Tibial nerve (tissue), 4 donors: ENCODE data around the gene NKRF. TPM values are rescaled to one million over a fixed set of nuclear protein-coding genes. Genes with fewer than 3 reads are reported as not detected.

Source experiments
- DNase-seq, 2 donors: peaks; one replicate each; pipeline ENCODE4 v3.0.0-alpha.2; 2019; ENCODE audit warnings: low spot score in 2 of 2
- H3K27ac ChIP-seq, 4 donors: fragments of 200-600 bp; sonication (generic) in 3 of 4; one replicate each; pipeline ENCODE4 v1.5.1; 2017 to 2019; ENCODE audit warnings: mild to moderate bottlenecking in 1 of 4
- H3K27me3 ChIP-seq, 2 donors: fragments of 200-600 bp; sonication (generic) in 1 of 2; one replicate each; pipeline versions ENCODE4 v1.5.1 to v1.6.0; 2017 to 2019
- H3K36me3 ChIP-seq, 3 donors: fragments of 200-600 bp; sonication (generic); one replicate each; pipeline ENCODE4 v1.5.1; 2018 to 2019
- H3K4me1 ChIP-seq, 4 donors: fragments of 200-600 bp; sonication (generic) in 3 of 4; one replicate each; pipeline ENCODE4 v1.5.1; 2017 to 2019
- H3K4me3 ChIP-seq, 4 donors: fragments of 200-600 bp; sonication (generic) in 3 of 4; one replicate each; pipeline ENCODE4 v1.5.1; 2017 to 2019; ENCODE audit warnings: mild to moderate bottlenecking in 1 of 4, moderate library complexity in 1 of 4
- H3K9me3 ChIP-seq, 4 donors: fragments of 200-600 bp; sonication (generic) in 3 of 4; one replicate each; pipeline ENCODE4 v1.5.1; 2017 to 2019
- EP300 ChIP-seq, 2 donors: sonication (generic); formaldehyde crosslinking; IDR thresholded peaks; one replicate each; pipeline ENCODE4 v1.6.1; 2017; ENCODE audit warnings: antibody characterized with exemption in 2 of 2, mild to moderate bottlenecking in 1 of 2
- POLR2A ChIP-seq, 2 donors: fragments of 450-650 bp; IDR thresholded peaks; one replicate each; pipeline ENCODE4 v1.6.1; 2017; ENCODE audit warnings: antibody characterized with exemption in 2 of 2, mild to moderate bottlenecking in 2 of 2, moderate library complexity in 2 of 2
- WGBS, 2 donors: methylation state at CpG; one replicate each; pipeline ENCODE4 v1.1.5; 2018; 5-methylcytosine and 5-hydroxymethylcytosine counted together
- total RNA-seq, 4 donors: library from RNA; depleted of rRNA; stranded (reverse); fragments of >200 nt; gene quantifications; one replicate each; pipeline ENCODE4 v1.1.0, GENCODE V29; 2016
- TF ChIP-seq, protein P1 (sequence below), 5 experiments: fragments of 200-600 bp in 3 of 5; fragments of 450-650 bp in 2 of 5; sonication (generic) in 3 of 5; IDR thresholded peaks; one replicate each; pipeline ENCODE4 v1.5.1; 2016 to 2019; ENCODE audit warnings: antibody characterized with exemption in 5 of 5, mild to moderate bottlenecking in 3 of 5, moderate library complexity in 2 of 5

Gene NKRF
- total RNA-seq, result 1 to 10 TPM; 4.4 to 9.0 (median 6.4) TPM

- H3K36me3 ChIP-seq, result peaks cover 0 to 3% (median 0%) of the 10 kb centered on the region in 3 donors
- H3K4me1 ChIP-seq, result no peaks in the 10 kb centered on the region
- H3K27ac ChIP-seq, result peak within 1 kb of the TSS; percentile 86 to 95 (median 90)
- WGBS, 2 donors, result 1 to 56% methylated on average over 14 to 46 of the region's 46 CpGs
- no peaks in the 10 kb centered on the region for H3K9me3 ChIP-seq
- DNase-seq, result peak; percentile 86 to 89
- TF ChIP-seq EP300 (IDR thresholded peaks at IDR 0.05) (peak; percentile 86 to 95), POLR2A (IDR thresholded peaks at IDR 0.05) (peak; percentile 77 to 89)
- TF ChIP-seq, protein P1, sequence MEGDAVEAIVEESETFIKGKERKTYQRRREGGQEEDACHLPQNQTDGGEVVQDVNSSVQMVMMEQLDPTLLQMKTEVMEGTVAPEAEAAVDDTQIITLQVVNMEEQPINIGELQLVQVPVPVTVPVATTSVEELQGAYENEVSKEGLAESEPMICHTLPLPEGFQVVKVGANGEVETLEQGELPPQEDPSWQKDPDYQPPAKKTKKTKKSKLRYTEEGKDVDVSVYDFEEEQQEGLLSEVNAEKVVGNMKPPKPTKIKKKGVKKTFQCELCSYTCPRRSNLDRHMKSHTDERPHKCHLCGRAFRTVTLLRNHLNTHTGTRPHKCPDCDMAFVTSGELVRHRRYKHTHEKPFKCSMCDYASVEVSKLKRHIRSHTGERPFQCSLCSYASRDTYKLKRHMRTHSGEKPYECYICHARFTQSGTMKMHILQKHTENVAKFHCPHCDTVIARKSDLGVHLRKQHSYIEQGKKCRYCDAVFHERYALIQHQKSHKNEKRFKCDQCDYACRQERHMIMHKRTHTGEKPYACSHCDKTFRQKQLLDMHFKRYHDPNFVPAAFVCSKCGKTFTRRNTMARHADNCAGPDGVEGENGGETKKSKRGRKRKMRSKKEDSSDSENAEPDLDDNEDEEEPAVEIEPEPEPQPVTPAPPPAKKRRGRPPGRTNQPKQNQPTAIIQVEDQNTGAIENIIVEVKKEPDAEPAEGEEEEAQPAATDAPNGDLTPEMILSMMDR (IDR thresholded peaks at IDR 0.05), result peak in 1 of 5 experiments; percentile 11
- peak within 1 kb of the TSS; percentile 46 to 79 (median 68) for H3K4me3 ChIP-seq
- no peaks in the 10 kb centered on the region for H3K27me3 ChIP-seq
These were observed at the start of gene NKRF for GRCh38 chrX:119606280-119607017. Gene NKRF (minus strand): TSS chrX:119606424.

DNA sequence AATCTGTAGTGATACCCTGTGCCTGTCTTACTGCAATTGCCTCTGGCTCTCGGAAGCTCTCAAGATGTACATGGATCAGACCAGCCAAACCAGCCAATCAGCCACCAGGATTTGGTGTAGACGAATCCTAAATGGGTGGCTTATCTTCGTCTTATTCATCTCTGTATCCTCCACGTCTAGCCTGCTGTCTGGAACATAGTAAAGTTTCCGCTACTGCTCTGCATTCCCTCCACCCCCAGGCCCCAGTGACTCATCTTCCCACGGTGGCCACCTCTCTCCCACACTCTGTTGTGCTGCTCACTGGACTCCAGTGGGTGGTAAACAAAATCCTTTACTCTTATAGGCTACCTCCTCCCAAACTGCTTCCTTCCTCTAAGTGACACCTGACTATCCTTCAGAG, 48.9 kb upstream of the NKRF start:
- 53 to 54% methylated on average over 6 of the region's 6 CpGs for WGBS, 2 donors
- H3K27ac ChIP-seq, result no peak overlapping the region
- no peaks in the 10 kb centered on the region for H3K27me3 ChIP-seq
- TF ChIP-seq, protein P1 (IDR thresholded peaks at IDR 0.05), result no peak
- TF ChIP-seq POLR2A (IDR thresholded peaks at IDR 0.05), result no peak
- no peak for TF ChIP-seq EP300 (IDR thresholded peaks at IDR 0.05)
- no peak overlapping the region for H3K4me3 ChIP-seq
- no peaks in the 10 kb centered on the region for H3K9me3 ChIP-seq
- peaks cover 0 to 6% (median 0%) of the 10 kb centered on the region in 4 donors for H3K4me1 ChIP-seq
- no peaks in the 10 kb centered on the region for H3K36me3 ChIP-seq
- no peak for DNase-seq

DNA sequence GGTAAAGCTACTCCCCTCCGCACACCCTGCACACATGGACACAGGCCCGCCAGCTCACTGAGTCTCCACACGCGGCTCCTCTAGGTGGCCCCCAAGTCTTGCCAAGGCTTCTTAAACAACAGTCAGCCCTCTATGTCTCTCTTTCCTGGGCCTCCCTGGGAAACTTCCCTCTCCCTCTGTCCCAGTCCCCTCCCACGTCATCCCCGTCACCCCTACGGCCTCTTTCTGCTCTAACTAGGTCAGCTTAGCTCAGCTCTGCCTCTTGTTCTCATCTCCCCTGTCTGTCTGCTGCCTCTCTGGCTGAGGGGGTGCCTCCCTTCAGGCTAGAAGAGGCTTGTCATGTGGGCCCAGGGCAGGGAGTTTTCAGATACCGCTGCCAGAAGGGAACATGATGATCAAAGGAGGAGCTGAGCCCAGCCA, 47.9 kb upstream of the NKRF start:
- H3K27me3 ChIP-seq, result no peaks in the 10 kb centered on the region
- 34 to 48% methylated on average over 5 to 8 of the region's 8 CpGs for WGBS, 2 donors
- H3K36me3 ChIP-seq, result no peaks in the 10 kb centered on the region
- TF ChIP-seq POLR2A (IDR thresholded peaks at IDR 0.05), result no peak
- TF ChIP-seq, protein P1 (IDR thresholded peaks at IDR 0.05), result peak in 1 of 5 experiments; percentile 31
- TF ChIP-seq EP300 (IDR thresholded peaks at IDR 0.05), result peak in 1 of 2 donors; percentile 10
- H3K4me3 ChIP-seq, result no peak overlapping the region
- H3K27ac ChIP-seq, result no peak overlapping the region
- DNase-seq, result peak; percentile 18 to 53
- peaks cover 0 to 6% (median 0%) of the 10 kb centered on the region in 4 donors for H3K4me1 ChIP-seq
- H3K9me3 ChIP-seq, result no peaks in the 10 kb centered on the region

DNA sequence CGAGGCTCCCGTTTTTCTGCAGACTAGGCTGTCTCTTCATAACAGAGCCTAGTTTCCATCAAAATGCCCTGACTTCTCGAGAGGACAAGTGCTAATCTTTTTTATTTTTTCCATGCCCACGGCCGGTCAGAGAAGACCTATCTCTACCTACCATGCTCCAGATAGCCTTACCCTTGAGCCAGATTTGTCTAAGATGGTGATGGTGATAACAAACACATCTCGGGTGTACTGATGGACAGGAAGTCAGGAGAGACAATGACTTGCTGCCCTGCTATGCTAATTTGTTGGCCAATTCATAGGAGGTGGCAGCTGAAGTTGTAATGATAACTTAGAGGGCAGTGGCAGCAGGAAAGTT, 42.2 kb upstream of the NKRF start:
- H3K27ac ChIP-seq, result no peak overlapping the region
- no peaks in the 10 kb centered on the region for H3K4me1 ChIP-seq
- no peaks in the 10 kb centered on the region for H3K9me3 ChIP-seq
- H3K27me3 ChIP-seq, result no peaks in the 10 kb centered on the region
- TF ChIP-seq POLR2A (IDR thresholded peaks at IDR 0.05) (no peak), EP300 (IDR thresholded peaks at IDR 0.05) (no peak)
- TF ChIP-seq, protein P1 (IDR thresholded peaks at IDR 0.05), result no peak
- no peak overlapping the region for H3K4me3 ChIP-seq
- whole genome bisulfite sequencing, 2 donors, result 76 to 77% methylated on average over 6 of the region's 6 CpGs
- no peaks in the 10 kb centered on the region for H3K36me3 ChIP-seq
- no peak for DNase-seq
